Panc1 (cell line): Measurements from ENCODE around the gene PARP12.

Experiments used
- POLR2AphosphoS5 ChIP-seq: IDR thresholded peaks from 2 replicates; pipeline ENCODE4 v1.6.1; 2012; ENCODE audit warnings: mild to moderate bottlenecking, low read depth, low read length, moderate library complexity
- SIN3A ChIP-seq: IDR thresholded peaks from 2 replicates; pipeline ENCODE4 v1.6.1; 2012; ENCODE audit warnings: low read depth, mild to moderate bottlenecking, low read length, moderate library complexity, borderline replicate concordance; ENCODE audit not compliant: insufficient read depth
- TCF7L2 ChIP-seq: IDR thresholded peaks from 2 replicates; pipeline ENCODE4 v1.6.1; 2011; ENCODE audit warnings: mild to moderate bottlenecking, low read depth, low read length, inconsistent platforms
- TF ChIP-seq, protein P1 (sequence below): fragments of 450-650 bp; IDR thresholded peaks from 2 replicates; pipeline ENCODE4 v1.5.1; 2017; ENCODE audit warnings: mild to moderate bottlenecking
- TF ChIP-seq, protein P2 (sequence below), 2 experiments: IDR thresholded peaks; 2 replicates each; pipeline ENCODE4 v1.6.1; 2011 to 2012; ENCODE audit warnings: low read depth in 2 of 2, control low read depth in 1 of 2, low read length in 1 of 2, mild to moderate bottlenecking in 1 of 2, moderate library complexity in 1 of 2; ENCODE audit not compliant: insufficient read depth in 1 of 2

GRCh38 chr7:140041659-140042385 lies 20.9 kb downstream of the PARP12 start:
- TF ChIP-seq, protein P1, sequence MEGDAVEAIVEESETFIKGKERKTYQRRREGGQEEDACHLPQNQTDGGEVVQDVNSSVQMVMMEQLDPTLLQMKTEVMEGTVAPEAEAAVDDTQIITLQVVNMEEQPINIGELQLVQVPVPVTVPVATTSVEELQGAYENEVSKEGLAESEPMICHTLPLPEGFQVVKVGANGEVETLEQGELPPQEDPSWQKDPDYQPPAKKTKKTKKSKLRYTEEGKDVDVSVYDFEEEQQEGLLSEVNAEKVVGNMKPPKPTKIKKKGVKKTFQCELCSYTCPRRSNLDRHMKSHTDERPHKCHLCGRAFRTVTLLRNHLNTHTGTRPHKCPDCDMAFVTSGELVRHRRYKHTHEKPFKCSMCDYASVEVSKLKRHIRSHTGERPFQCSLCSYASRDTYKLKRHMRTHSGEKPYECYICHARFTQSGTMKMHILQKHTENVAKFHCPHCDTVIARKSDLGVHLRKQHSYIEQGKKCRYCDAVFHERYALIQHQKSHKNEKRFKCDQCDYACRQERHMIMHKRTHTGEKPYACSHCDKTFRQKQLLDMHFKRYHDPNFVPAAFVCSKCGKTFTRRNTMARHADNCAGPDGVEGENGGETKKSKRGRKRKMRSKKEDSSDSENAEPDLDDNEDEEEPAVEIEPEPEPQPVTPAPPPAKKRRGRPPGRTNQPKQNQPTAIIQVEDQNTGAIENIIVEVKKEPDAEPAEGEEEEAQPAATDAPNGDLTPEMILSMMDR, result no peak
- no peak for TF ChIP-seq SIN3A
- TF ChIP-seq POLR2AphosphoS5, result no peak
- no peak for TF ChIP-seq TCF7L2
- TF ChIP-seq, protein P2, sequence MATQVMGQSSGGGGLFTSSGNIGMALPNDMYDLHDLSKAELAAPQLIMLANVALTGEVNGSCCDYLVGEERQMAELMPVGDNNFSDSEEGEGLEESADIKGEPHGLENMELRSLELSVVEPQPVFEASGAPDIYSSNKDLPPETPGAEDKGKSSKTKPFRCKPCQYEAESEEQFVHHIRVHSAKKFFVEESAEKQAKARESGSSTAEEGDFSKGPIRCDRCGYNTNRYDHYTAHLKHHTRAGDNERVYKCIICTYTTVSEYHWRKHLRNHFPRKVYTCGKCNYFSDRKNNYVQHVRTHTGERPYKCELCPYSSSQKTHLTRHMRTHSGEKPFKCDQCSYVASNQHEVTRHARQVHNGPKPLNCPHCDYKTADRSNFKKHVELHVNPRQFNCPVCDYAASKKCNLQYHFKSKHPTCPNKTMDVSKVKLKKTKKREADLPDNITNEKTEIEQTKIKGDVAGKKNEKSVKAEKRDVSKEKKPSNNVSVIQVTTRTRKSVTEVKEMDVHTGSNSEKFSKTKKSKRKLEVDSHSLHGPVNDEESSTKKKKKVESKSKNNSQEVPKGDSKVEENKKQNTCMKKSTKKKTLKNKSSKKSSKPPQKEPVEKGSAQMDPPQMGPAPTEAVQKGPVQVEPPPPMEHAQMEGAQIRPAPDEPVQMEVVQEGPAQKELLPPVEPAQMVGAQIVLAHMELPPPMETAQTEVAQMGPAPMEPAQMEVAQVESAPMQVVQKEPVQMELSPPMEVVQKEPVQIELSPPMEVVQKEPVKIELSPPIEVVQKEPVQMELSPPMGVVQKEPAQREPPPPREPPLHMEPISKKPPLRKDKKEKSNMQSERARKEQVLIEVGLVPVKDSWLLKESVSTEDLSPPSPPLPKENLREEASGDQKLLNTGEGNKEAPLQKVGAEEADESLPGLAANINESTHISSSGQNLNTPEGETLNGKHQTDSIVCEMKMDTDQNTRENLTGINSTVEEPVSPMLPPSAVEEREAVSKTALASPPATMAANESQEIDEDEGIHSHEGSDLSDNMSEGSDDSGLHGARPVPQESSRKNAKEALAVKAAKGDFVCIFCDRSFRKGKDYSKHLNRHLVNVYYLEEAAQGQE (IDR thresholded peaks at IDR 0.05; ENCODE audit: insufficient read depth in 1 of 2, low read depth in 2 of 2, low read length in 1 of 2), result no peak
